ENCODE measurements around the gene SH3BP4.

SH3BP4 gene

GRCh38 chr2:234916674-234917073, 35.1 kb upstream of the SH3BP4 start:
- no peak overlapping the region for H3K4me3 ChIP-seq (ENCODE audit: low read length)
- no peaks in the 10 kb centered on the region for H3K79me2 ChIP-seq (ENCODE audit: low read length)
- H3K36me3 ChIP-seq (replicated peaks; ENCODE audit: low read depth, low read length): no peaks in the 10 kb centered on the region
- H2AFZ ChIP-seq (ENCODE audit: low read depth, low read length): no peak overlapping the region
- H3K9ac ChIP-seq (ENCODE audit: low read length): no peak overlapping the region
- no peaks in the 10 kb centered on the region for H3K4me1 ChIP-seq (ENCODE audit: low read length)
- no peaks in the 10 kb centered on the region for H4K20me1 ChIP-seq (ENCODE audit: insufficient read depth, low read length)
- H3K27me3 ChIP-seq (ENCODE audit: low read depth, low read length): no peaks in the 10 kb centered on the region
- no peak overlapping the region for H3K4me2 ChIP-seq (ENCODE audit: low read length)
- TF ChIP-seq EZH2phosphoT487 (IDR thresholded peaks at IDR 0.05; ENCODE audit: low read depth): no peak
- TF ChIP-seq, protein P1, sequence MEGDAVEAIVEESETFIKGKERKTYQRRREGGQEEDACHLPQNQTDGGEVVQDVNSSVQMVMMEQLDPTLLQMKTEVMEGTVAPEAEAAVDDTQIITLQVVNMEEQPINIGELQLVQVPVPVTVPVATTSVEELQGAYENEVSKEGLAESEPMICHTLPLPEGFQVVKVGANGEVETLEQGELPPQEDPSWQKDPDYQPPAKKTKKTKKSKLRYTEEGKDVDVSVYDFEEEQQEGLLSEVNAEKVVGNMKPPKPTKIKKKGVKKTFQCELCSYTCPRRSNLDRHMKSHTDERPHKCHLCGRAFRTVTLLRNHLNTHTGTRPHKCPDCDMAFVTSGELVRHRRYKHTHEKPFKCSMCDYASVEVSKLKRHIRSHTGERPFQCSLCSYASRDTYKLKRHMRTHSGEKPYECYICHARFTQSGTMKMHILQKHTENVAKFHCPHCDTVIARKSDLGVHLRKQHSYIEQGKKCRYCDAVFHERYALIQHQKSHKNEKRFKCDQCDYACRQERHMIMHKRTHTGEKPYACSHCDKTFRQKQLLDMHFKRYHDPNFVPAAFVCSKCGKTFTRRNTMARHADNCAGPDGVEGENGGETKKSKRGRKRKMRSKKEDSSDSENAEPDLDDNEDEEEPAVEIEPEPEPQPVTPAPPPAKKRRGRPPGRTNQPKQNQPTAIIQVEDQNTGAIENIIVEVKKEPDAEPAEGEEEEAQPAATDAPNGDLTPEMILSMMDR (IDR thresholded peaks at IDR 0.05; ENCODE audit: low read depth, low read length): no peak
- H3K27ac ChIP-seq (ENCODE audit: low read length): no peak overlapping the region
- no peaks in the 10 kb centered on the region for H3K9me3 ChIP-seq (ENCODE audit: insufficient read depth, low read length)

GRCh38 chr2:234917211-234917975, 34.4 kb upstream of the SH3BP4 start:
- no peak overlapping the region for H3K4me3 ChIP-seq (ENCODE audit: low read length)
- H3K9ac ChIP-seq (ENCODE audit: low read length): no peak overlapping the region
- H3K9me3 ChIP-seq (ENCODE audit: insufficient read depth, low read length): no peaks in the 10 kb centered on the region
- H3K4me1 ChIP-seq (ENCODE audit: low read length): no peaks in the 10 kb centered on the region
- H3K27ac ChIP-seq (ENCODE audit: low read length): no peak overlapping the region
- no peak overlapping the region for H3K4me2 ChIP-seq (ENCODE audit: low read length)
- TF ChIP-seq, protein P1 (IDR thresholded peaks at IDR 0.05; ENCODE audit: low read depth, low read length): no peak
- TF ChIP-seq EZH2phosphoT487 (IDR thresholded peaks at IDR 0.05; ENCODE audit: low read depth): no peak
- no peaks in the 10 kb centered on the region for H3K36me3 ChIP-seq (replicated peaks; ENCODE audit: low read depth, low read length)
- no peaks in the 10 kb centered on the region for H4K20me1 ChIP-seq (ENCODE audit: insufficient read depth, low read length)
- H3K27me3 ChIP-seq (ENCODE audit: low read depth, low read length): no peaks in the 10 kb centered on the region
- no peak overlapping the region for H2AFZ ChIP-seq (ENCODE audit: low read depth, low read length)
- no peaks in the 10 kb centered on the region for H3K79me2 ChIP-seq (ENCODE audit: low read length)

- Histone ChIP-seq H2AFZ (ENCODE audit: low read depth, low read length) (no peak overlapping the region), H3K9ac (ENCODE audit: low read length) (no peak overlapping the region), H3K27me3 (ENCODE audit: low read depth, low read length) (no peaks in the 10 kb centered on the region), H3K4me2 (ENCODE audit: low read length) (no peak overlapping the region), H3K4me1 (ENCODE audit: low read length) (no peaks in the 10 kb centered on the region), H3K79me2 (ENCODE audit: low read length) (no peaks in the 10 kb centered on the region), H3K9me3 (ENCODE audit: insufficient read depth, low read length) (no peaks in the 10 kb centered on the region), H3K4me3 (ENCODE audit: low read length) (no peak overlapping the region), H3K36me3 (replicated peaks; ENCODE audit: low read depth, low read length) (no peaks in the 10 kb centered on the region), H4K20me1 (ENCODE audit: insufficient read depth, low read length) (no peaks in the 10 kb centered on the region), H3K27ac (ENCODE audit: low read length) (no peak overlapping the region)
- TF ChIP-seq EZH2phosphoT487 (IDR thresholded peaks at IDR 0.05; ENCODE audit: low read depth): no peak
- TF ChIP-seq, protein P1 (IDR thresholded peaks at IDR 0.05; ENCODE audit: low read depth, low read length): no peak
Observed at GRCh38 chr2:234919711-234920110, 32.1 kb upstream of the SH3BP4 start.

- TF ChIP-seq, protein P1 (IDR thresholded peaks at IDR 0.05; ENCODE audit: low read depth, low read length): no peak
- no peak for TF ChIP-seq EZH2phosphoT487 (IDR thresholded peaks at IDR 0.05; ENCODE audit: low read depth)
Observed at GRCh38 chr2:234920836-234921235, 31.0 kb upstream of the SH3BP4 start.

More at GRCh38 chr2:234920836-234921235, 31.0 kb upstream of the SH3BP4 start:
- Histone ChIP-seq H3K79me2 (ENCODE audit: low read length) (no peaks in the 10 kb centered on the region), H4K20me1 (ENCODE audit: insufficient read depth, low read length) (no peaks in the 10 kb centered on the region), H2AFZ (ENCODE audit: low read depth, low read length) (no peak overlapping the region), H3K9ac (ENCODE audit: low read length) (no peak overlapping the region), H3K4me3 (ENCODE audit: low read length) (no peak overlapping the region), H3K4me1 (ENCODE audit: low read length) (no peaks in the 10 kb centered on the region), H3K27ac (ENCODE audit: low read length) (no peak overlapping the region), H3K36me3 (replicated peaks; ENCODE audit: low read depth, low read length) (no peaks in the 10 kb centered on the region), H3K9me3 (ENCODE audit: insufficient read depth, low read length) (no peaks in the 10 kb centered on the region), H3K4me2 (ENCODE audit: low read length) (no peak overlapping the region), H3K27me3 (ENCODE audit: low read depth, low read length) (no peaks in the 10 kb centered on the region)
